Measurements from ENCODE around the gene COPS7B.
"Not testable (repeated sequence)": the region's sequence is repeated elsewhere in the genome, so short reads cannot be mapped to it uniquely, and the experiment has no call there.

COPS7B gene

DNA sequence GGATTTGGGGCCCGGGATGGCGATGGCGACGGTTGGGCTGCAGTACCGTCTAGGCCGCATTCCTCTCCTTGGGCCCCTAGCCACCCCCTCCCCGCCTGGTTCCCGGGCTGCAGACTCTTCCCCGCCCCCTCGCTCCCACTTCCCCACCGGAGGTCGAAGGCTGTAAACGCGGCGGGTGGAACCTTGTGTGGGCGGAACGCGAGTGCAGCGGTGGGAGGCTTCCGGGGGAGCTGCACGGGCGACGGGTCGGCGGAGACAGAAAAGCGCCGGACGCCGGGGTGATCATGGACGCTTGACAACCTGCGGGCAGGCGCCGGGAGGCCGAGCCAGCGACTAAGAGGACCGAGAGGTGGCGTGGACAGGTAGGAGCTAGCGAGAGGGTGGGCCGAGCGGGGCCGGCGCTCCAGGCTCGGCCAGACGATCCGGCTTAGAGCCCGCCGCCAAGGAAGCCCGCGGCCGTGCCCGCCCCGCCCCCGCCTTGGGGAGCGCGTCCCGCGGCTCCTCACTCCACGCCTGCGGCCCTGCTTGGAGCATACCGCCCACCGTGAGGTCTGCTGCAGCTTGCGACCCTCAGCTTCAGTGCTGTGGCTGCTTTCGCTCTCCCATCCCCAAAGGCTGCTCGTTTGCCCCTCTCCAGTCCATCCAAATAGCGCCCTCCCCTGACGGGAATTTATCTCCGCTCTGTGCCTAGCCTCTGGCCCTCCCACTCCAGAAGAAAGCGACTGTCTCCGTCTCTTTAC, at the start of gene COPS7B:
COPS7B (plus strand) TSS at position 269 of the 740 bp plus-strand sequence. CDS start 2,126 bp downstream, outside the sequence.
- DNase-seq (ENCODE audit: low spot score): peak; percentile 87

DNA sequence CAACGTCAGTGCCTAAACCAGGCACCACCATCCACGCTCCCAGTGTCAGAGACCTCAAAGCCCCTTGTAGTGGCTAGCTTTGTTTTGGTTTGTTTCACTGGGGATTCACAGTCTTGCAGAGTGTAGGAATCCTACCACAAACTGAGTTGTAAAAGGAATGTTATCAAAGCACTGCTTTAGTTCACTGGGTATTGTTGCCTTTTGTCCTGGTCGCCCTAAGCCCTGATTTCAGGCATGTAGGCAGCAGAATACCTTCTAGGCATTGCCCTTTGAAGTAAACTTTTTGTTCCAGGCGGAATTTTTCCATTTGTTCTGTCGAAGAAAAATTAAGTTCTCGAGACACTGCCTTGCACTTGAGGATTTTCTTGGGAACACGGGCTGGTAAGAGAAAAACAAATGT, 48.5 kb upstream of the COPS7B start:
- DNase-seq (ENCODE audit: low spot score): no peak

DNA sequence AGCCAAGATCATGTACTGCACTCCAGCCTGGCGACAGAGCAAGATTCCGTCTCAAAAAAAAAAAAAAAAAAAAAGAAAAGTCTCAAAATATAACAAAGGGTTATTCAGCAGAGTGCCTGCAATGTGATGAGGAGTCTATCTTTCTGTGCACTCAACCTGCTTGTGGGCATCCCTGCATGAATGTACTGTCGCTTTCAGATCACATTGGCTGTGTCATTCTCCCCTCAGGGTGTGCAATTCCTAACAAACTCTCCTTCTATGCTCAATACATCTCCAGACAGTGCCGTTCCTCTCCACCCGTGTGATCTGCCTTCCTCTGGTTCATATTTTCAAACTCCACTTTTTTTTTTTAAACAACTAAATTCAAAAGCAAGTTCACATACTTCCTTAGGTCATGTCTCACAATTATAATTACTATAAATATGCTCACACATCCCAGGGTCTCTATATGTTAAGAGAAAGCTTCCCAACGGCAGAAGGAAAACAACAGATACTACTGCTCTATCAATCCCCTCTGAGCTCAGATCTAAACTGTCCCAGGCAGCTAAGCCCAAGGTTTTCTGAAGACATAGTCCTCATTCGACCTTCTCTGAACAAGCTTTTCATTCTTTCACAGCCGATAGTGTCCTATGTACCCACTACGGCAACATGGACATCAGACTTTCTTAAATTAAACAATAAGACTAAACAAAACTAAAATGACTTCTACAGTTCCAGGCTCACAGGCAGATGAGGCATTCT, 42.7 kb upstream of the COPS7B start:
- DNase-seq (ENCODE audit: low spot score): no peak

GRCh38 chr2:231745303-231746038, 40.8 kb upstream of the COPS7B start:
- peak; percentile 62 for DNase-seq (ENCODE audit: low spot score)

- not testable (repeated sequence) for DNase-seq (ENCODE audit: low spot score)
Observed at GRCh38 chr2:231748153-231748896, 37.9 kb upstream of the COPS7B start.

DNA sequence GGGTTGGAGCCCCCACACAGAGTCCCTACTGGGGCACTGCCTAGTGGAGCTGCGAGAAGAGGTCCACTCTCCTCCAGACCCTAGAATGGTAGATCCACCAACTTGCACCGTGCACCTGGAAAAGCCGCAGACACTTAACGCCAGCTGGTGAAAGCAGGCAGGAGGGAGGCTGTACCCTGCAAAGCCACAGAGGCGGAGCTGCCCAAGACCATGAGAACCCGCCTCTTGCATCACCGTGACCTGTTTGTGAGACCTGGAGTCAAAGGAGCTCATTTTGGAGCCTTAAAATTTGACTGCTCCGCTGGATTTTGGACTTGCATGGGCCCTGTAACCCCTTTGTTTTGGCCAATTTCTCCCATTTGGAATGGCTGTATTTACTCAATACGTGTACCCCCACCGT, 37.2 kb upstream of the COPS7B start:
- not testable (repeated sequence) for DNase-seq (ENCODE audit: low spot score)

GRCh38 chr2:231751042-231751815, 35.0 kb upstream of the COPS7B start:
- DNase-seq (ENCODE audit: low spot score): no peak

- DNase-seq (ENCODE audit: low spot score): no peak
Observed at GRCh38 chr2:231752061-231752460, 34.2 kb upstream of the COPS7B start.

- no peak for DNase-seq (ENCODE audit: low spot score)
Observed at GRCh38 chr2:231761735-231762134, 24.5 kb upstream of the COPS7B start.

DNA sequence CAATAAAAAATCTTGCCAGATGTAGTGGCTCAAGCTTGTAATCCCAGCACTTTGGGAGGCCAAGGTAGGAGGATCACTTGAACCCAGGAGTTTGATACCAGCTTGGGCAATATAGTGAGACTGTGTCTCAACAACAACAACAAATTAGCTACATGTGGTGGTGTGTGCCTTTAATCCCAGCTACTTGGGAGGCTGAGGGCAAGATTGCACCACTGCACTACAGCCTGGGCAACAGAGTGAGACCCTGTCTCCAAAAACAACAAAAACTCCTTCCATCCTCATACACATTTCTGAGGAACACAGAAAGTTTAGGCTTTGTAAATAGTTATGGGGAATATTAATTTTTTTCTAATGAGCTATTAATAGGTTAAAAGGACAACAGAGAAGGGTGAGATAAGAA, 22.1 kb upstream of the COPS7B start:
- no peak for DNase-seq (ENCODE audit: low spot score)

GRCh38 chr2:231764760-231765159, 21.5 kb upstream of the COPS7B start:
- no peak for DNase-seq (ENCODE audit: low spot score)

- no peak for DNase-seq (ENCODE audit: low spot score)
Observed at GRCh38 chr2:231765496-231765929, 20.7 kb upstream of the COPS7B start.

DNA sequence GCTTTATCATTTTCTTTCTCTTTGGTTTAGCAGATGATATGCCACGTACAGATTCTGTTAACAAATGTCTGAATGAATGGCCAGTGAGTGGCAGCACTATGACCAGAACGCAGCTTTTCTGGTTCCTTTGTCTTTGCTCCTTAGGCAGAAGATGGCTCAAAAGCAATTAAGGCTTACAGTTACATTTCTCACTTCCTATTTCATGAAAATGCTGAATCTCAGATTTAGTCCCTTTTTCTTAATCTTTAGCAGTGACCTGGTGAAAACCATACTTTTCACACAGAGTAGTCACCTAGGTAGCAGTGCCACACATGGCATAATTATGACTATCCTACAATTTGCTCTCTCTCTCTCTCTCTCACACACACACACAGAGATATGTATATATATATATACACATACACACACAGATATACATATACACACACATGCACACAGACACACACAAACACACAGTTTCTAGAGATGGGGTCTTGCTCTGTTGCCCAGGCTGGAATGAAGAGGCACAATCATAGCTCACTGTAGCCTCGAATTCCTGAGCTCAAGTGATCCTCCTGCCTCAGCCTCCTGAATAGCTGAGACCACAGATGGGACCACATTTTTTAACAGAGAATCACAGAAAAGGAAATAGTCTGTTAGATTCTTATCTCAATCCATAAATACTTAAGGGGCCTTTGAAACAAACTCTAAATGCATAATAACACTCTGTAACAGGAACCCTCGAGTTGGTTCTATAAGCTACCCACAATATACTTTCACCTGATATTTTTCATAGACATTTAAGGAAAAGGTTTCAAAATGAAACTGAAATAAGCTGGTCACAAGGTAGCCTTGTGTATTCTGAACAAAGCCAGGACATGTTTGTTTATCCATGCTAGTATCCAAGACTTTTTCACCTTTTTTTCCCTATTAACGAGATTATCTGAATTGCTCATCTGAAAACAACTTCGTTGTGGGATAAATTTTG, 16.8 kb upstream of the COPS7B start:
- DNase-seq (ENCODE audit: low spot score): no peak

- DNase-seq (ENCODE audit: low spot score): peak; percentile 55
Observed at GRCh38 chr2:231780123-231780908, 5.9 kb upstream of the COPS7B start.

DNA sequence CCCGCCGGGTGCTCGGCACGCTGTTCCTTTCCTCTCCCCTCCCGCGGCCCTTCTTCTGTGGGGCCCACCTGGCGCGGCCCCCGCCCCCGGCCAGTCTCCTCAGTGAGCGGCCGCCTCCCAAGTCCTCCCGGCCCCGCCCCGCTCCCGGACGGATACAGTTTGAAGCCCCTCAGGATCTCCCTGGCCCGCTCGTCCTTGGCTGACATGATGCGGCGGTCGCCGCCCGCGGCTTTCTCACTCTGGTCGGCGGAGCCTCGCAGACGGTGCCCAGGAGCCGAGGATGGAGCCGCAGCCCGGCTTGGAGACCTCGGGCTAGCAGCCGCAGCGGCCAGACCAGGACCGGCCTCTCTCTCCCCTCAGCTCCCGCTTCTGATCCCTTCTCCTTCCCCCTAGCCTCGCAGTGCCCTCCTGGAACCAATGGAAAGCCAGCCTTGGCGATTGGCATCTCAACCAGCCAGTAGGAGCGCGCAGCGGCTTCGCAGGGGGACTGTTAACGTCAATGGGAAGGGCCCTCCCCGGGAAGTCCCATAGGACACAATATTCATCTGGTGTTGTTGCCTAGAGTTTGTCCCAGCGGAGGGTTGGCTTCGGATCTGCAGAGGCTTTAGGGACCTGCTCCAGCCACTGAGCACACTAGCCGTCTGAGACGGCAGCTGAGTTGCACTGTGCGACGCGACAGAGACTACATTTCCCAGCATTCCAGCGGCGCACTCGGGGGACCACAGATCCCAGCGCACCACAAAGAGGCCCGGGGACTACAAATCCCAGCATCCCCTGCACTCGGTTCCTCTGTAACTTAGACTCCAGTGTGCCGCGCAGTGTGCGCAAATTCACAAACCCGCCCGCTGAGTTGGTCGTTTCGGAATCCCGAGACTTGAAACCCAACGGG, 5.1 kb upstream of the COPS7B start, which contains the start of gene PDE6D:
PDE6D (minus strand) TSS at position 374 of the 889 bp plus-strand sequence; CDS start at position 206, 168 bp downstream.
- DNase-seq (ENCODE audit: low spot score): peak; percentile 98

- no peak for DNase-seq (ENCODE audit: low spot score)
Observed at GRCh38 chr2:231781798-231782726, 4.2 kb upstream of the COPS7B start.

DNA sequence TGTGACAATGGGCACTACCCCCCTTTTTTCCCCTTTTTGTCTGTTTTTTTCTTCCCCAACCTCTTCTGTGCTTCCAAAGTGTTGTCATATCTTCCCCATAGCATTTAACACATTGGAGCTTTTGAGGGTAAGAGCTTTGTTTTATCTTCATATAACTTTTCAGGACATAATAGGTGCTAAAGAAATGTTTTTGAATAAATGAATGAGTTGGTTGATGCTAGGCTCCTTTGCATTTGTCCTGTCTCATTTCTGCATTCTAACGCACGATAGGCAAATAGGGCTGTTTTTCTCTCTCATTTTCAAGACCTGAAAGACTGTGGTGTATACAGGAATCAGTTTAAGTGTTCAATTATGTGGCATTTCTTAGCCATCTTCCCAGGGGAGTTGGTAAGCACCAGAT, 832 bp upstream of the COPS7B start:
- no peak for DNase-seq (ENCODE audit: low spot score)

All from iPS-NIHi11 (cell line).